SU-DHL-6 (cell line): ENCODE results near the gene SLC51B.
"Not testable (repeated sequence)": the region's sequence is repeated elsewhere in the genome, so short reads cannot be mapped to it uniquely, and the experiment has no call there.

Experiments
- H2AFZ ChIP-seq: fragments of 200-600 bp; sonication (generic); 2 replicates; pipeline ENCODE4 v1.6.1; 2014; ENCODE audit warnings: low read depth, mild to moderate bottlenecking, moderate library complexity, mixed read lengths, antibody characterized with exemption, low read length; ENCODE audit not compliant: severe bottlenecking
- H3F3A ChIP-seq: fragments of 200-600 bp; shearing (Covaris generic); 2 replicates; pipeline ENCODE4 v1.6.0; 2016; ENCODE audit warnings: antibody characterized with exemption, mild to moderate bottlenecking; ENCODE audit not compliant: insufficient read depth
- H3K27ac ChIP-seq: fragments of 200-600 bp; sonication (generic); 2 replicates; pipeline ENCODE4 v1.5.1; 2016; ENCODE audit warnings: low read depth, mild to moderate bottlenecking, low read length, moderate library complexity, mixed read lengths
- H3K27me3 ChIP-seq: fragments of 200-600 bp; sonication (generic), shearing (Covaris generic); 2 replicates; pipeline ENCODE4 v1.6.0; 2014; ENCODE audit warnings: mild to moderate bottlenecking, low read length
- H3K36me3 ChIP-seq: fragments of 200-600 bp; sonication (generic); 2 replicates; pipeline ENCODE4 v1.6.1; 2014; ENCODE audit warnings: mild to moderate bottlenecking, low read length, mixed read lengths
- H3K4me2 ChIP-seq: fragments of 300-600, 200-600 bp; shearing (Covaris generic), sonication (generic); 2 replicates; pipeline ENCODE4 v1.6.0; 2014; ENCODE audit warnings: low read length, low read depth, mild to moderate bottlenecking; ENCODE audit not compliant: poor library complexity, severe bottlenecking
- H3K4me3 ChIP-seq: fragments of 200-600 bp; sonication (generic); 2 replicates; pipeline ENCODE4 v1.5.1; 2014; ENCODE audit warnings: antibody characterized with exemption, low read length, mild to moderate bottlenecking, mixed read lengths; ENCODE audit not compliant: insufficient read depth, poor library complexity, severe bottlenecking
- H3K79me2 ChIP-seq: fragments of 200-600 bp; sonication (generic); 2 replicates; pipeline ENCODE4 v1.6.1; 2014; ENCODE audit warnings: mild to moderate bottlenecking, low read length, moderate library complexity; ENCODE audit not compliant: insufficient read depth
- H3K9ac ChIP-seq: fragments of 200-600 bp; sonication (generic); 2 replicates; pipeline ENCODE4 v1.7.0; 2014; ENCODE audit warnings: mild to moderate bottlenecking, low read length
- H3K9me2 ChIP-seq: fragments of 200-600 bp; sonication (generic); replicated peaks from 2 replicates; pipeline ENCODE4 v1.6.1; 2014; ENCODE audit warnings: low read length; ENCODE audit not compliant: insufficient read depth
- H3K9me3 ChIP-seq: fragments of 200-600 bp; sonication (generic); 2 replicates; pipeline ENCODE4 v1.6.1; 2014; ENCODE audit warnings: low read length, mixed read lengths; ENCODE audit not compliant: insufficient read depth
- H4K20me1 ChIP-seq: fragments of 200-600 bp; sonication (generic); 2 replicates; pipeline ENCODE4 v1.6.1; 2014; ENCODE audit warnings: low read depth, mild to moderate bottlenecking, antibody characterized with exemption, low read length, moderate library complexity, mixed read lengths
- CTCF ChIP-seq: fragments of 200-600 bp; sonication (generic); IDR thresholded peaks from one replicate; pipeline ENCODE4 v1.5.1; 2017; ENCODE audit warnings: antibody characterized with exemption, mild to moderate bottlenecking, low read length, moderate library complexity; ENCODE audit not compliant: insufficient read depth, poor library complexity, severe bottlenecking
- EZH2phosphoT487 ChIP-seq: fragments of 200-600 bp; sonication (generic), shearing (Covaris generic); conservative IDR thresholded peaks from 2 replicates; pipeline ENCODE4 v1.6.1; 2018; ENCODE audit warnings: mild to moderate bottlenecking, antibody characterized with exemption, low read length, moderate library complexity, mixed read lengths

Gene SLC51B

DNA sequence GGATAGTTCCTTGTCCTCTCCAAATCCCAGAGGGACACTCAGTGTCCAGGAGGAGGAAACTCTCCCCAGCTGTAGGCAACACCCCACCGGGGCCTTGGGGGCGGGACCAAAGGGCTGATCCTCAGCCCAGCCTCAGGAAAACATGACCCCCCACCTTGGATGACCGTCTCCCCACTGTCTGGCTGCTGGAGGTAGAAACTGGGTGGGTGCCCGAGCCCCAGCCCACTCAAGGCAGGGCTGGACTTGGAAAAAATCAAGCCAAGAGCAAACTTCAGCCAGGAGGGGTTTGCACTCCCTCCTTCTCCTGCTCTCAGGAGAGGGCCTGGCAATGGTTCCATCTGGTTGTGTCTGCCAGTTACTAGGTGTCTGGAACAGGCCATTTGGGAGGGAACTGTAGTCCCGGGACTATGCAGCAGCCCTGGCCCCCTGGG, 26.2 kb downstream of the SLC51B start:
- no peaks in the 10 kb centered on the region for H3K79me2 ChIP-seq
- no peak overlapping the region for H3K9ac ChIP-seq
- H2AFZ ChIP-seq, result no peak overlapping the region
- H3K27me3 ChIP-seq, result no peaks in the 10 kb centered on the region
- no peak for TF ChIP-seq CTCF
- no peak for TF ChIP-seq EZH2phosphoT487
- H3K4me2 ChIP-seq, result no peak overlapping the region
- H3K4me3 ChIP-seq, result no peak overlapping the region
- H4K20me1 ChIP-seq, result no peaks in the 10 kb centered on the region
- no peaks in the 10 kb centered on the region for H3K9me3 ChIP-seq
- H3K27ac ChIP-seq, result no peak overlapping the region
- no peaks in the 10 kb centered on the region for H3K36me3 ChIP-seq
- H3K9me2 ChIP-seq, result no peaks in the 10 kb centered on the region
- H3F3A ChIP-seq, result no peaks in the 10 kb centered on the region

DNA sequence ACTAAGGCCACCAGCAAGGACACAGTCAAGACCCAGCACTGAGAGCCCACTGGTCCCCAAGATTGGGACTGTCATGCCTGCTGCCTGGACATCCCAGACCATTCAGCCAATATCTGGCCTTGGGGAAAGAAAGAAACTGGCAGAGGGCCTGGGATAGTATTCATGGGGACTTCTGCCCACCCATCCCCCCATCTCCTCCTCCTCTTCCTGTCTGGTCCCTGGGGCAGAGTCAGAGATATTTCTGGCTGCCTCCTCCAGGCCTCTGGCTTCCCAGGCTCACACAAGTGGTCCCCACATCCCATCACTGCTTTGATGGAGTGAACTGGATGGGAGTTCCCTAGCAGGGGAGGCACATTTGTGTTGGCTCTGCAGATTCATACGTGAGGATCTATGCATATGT, 26.8 kb downstream of the SLC51B start:
- Histone ChIP-seq H4K20me1 (no peaks in the 10 kb centered on the region), H3K9ac (no peak overlapping the region), H3K79me2 (no peaks in the 10 kb centered on the region), H3F3A (no peaks in the 10 kb centered on the region), H3K27ac (no peak overlapping the region), H3K36me3 (no peaks in the 10 kb centered on the region), H3K4me3 (no peak overlapping the region), H3K9me2 (no peaks in the 10 kb centered on the region), H2AFZ (no peak overlapping the region), H3K9me3 (no peaks in the 10 kb centered on the region), H3K27me3 (no peaks in the 10 kb centered on the region), H3K4me2 (no peak overlapping the region)
- TF ChIP-seq EZH2phosphoT487 (no peak), CTCF (no peak)

DNA sequence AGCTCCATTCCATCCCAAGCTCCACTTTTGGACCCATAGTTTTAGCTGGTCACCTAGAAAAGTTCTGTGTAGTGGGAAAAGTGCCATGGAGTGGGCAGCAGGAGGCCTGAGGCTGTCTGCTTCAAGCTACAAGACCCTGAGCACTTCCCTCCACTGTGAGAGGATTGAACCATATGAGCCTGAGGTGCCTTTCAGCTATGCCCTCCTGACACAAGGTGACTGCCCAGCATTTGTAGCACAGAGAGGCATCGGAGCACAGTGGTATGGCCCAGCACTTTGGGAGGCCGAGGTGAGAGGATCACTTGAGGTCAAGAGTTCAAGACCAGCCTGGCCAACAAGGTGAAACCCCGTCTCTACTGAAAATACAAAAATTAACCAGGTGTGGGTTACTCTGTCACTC, 27.4 kb downstream of the SLC51B start:
- no peaks in the 10 kb centered on the region for H4K20me1 ChIP-seq
- H3K9me2 ChIP-seq, result no peaks in the 10 kb centered on the region
- no peak overlapping the region for H3K4me3 ChIP-seq
- no peaks in the 10 kb centered on the region for H3K9me3 ChIP-seq
- H3F3A ChIP-seq, result no peaks in the 10 kb centered on the region
- H3K9ac ChIP-seq, result no peak overlapping the region
- TF ChIP-seq EZH2phosphoT487 (no peak), CTCF (no peak)
- H3K79me2 ChIP-seq, result no peaks in the 10 kb centered on the region
- H3K36me3 ChIP-seq, result no peaks in the 10 kb centered on the region
- no peak overlapping the region for H2AFZ ChIP-seq
- H3K27me3 ChIP-seq, result no peaks in the 10 kb centered on the region
- no peak overlapping the region for H3K4me2 ChIP-seq
- no peak overlapping the region for H3K27ac ChIP-seq

- not testable (repeated sequence) for H3K27ac ChIP-seq, H3K79me2 ChIP-seq, H3K9me3 ChIP-seq, H3K9ac ChIP-seq, H3K36me3 ChIP-seq, H2AFZ ChIP-seq, H3K4me2 ChIP-seq, H3F3A ChIP-seq, H4K20me1 ChIP-seq, H3K27me3 ChIP-seq, H3K4me3 ChIP-seq, H3K9me2 ChIP-seq
These were observed 29.8 kb downstream of the SLC51B start for GRCh38 chr15:65074946-65075345.

- H3K9me3 ChIP-seq, H3K4me3 ChIP-seq, H3K9ac ChIP-seq, H3K27ac ChIP-seq, H2AFZ ChIP-seq, H3K4me2 ChIP-seq, H3K9me2 ChIP-seq, H4K20me1 ChIP-seq, H3F3A ChIP-seq, H3K36me3 ChIP-seq, H3K79me2 ChIP-seq, H3K27me3 ChIP-seq: not testable (repeated sequence)
These were observed 30.6 kb downstream of the SLC51B start for GRCh38 chr15:65075607-65076395.
